Cortex of kidney (tissue), 1 donor: ENCODE measurements around the gene CNR2.
"Not testable (repeated sequence)": the region's sequence is repeated elsewhere in the genome, so short reads cannot be mapped to it uniquely, and the experiment has no call there.

ENCODE experiments used
- DNase-seq: peaks from one replicate; lab custom pipeline; 2025; lab: John Stamatoyannopoulos, UW

The CNR2 gene

DNA sequence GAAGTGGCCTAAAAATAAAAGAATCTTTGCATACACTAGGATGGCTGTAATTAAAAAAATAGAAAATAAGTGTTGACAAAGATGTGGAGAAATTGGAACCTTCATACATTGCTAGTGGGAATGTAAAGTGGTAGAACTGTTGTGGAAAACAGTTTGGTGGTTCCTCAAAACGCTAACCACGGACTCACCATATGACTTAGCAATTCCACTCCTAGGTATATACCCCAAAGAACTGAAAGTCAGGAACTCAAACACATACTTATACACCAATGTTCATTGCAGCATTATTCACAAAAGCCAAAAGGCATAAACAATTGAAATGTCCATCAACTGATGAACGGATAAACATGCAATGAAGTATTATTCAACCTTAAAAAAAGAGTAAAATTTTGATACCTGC, 77.1 kb downstream of the CNR2 start:
- no peak for DNase-seq

DNA sequence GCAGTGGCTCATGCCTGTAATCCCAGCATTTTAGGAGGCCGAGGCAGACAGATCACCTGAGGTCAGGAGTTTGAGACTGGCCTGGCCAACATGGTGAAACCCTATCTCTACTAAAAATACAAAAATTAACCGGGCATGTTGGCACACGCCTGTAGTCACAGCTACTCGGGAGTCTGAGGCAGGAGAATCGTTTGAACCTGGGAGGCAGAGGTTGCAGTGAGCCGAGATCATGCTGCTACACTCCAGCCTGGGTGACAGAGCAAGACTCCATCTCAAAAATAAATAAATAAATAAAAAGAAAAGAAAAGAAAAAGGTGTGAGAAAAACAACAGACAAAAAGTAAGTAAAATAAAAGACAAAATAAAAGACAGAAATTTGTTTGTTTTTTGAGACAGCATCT, 79.0 kb downstream of the CNR2 start:
- not testable (repeated sequence) for DNase-seq

DNA sequence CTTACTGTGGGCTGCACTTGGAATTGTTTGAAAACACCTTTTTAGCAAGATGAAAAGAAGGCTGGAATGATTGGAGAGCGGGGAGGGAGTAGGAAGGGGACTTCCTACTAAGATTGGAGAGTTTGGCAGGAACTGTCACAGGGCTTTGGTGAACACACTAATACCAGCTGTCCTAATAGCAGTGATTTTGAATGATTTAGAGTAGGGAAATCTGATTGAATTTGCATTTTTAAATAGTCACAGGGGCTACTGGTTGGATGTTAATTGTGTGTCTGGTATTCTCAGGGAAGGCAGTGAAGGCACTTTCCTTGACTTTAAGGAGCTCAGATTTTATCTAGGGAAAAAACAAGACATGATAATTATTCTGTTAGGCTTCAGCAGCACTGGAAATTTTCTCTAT, 85.4 kb downstream of the CNR2 start:
- no peak for DNase-seq

DNA sequence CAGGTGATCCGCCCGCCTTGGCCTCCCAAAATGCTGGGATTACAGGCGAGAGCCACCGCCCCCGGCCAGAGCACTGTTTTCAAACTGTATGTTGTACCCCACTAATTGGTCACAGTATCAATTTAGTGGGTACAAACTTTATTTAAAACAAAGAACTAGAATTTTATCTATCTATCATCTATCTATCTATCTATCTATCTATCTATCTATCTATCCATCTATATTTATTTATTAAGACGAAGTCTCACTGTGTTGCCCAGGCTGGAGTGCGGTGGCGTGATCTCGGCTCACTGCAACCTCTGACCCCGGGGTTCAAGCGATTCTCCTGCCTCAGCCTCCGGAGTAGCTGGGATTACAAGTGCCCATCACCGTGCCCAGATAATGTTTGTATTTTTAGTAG, 86.6 kb downstream of the CNR2 start:
- not testable (repeated sequence) for DNase-seq

DNA sequence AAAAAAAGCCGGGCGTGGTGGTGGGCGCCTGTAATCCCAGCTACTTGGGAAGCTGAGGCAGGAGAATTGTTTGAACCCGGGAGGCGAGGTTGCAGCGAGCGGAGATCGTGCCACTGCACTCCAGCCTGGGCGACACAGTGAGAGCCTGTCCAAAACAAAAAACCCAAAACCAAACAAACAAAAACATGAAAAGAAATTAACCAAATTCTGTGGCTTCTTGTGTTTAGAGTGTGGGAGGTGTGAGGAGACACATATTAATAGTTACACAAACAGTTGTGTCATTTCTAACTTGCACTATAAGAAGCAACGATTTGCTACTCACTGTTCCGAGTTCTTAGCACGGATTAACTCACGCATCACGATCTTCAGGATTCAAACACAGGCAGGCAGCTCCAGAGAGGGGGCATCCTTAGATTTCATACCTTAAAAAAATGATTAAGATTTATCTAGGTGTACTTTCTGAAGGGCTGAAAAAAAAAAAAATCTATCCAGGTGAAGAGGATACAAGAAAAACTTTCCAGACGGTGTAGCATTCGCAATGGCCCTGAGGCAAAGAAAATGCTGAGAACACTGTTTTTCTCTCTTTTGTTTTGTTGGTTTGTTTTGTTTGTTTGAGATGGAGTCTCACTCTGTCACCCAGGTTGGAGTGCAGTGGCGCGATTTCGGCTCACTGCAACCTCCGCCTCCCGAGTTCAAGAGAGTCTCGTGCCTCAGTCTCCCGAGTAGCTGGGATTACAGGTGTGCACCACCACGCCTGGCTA, 87.2 kb downstream of the CNR2 start:
- DNase-seq = no peak

DNA sequence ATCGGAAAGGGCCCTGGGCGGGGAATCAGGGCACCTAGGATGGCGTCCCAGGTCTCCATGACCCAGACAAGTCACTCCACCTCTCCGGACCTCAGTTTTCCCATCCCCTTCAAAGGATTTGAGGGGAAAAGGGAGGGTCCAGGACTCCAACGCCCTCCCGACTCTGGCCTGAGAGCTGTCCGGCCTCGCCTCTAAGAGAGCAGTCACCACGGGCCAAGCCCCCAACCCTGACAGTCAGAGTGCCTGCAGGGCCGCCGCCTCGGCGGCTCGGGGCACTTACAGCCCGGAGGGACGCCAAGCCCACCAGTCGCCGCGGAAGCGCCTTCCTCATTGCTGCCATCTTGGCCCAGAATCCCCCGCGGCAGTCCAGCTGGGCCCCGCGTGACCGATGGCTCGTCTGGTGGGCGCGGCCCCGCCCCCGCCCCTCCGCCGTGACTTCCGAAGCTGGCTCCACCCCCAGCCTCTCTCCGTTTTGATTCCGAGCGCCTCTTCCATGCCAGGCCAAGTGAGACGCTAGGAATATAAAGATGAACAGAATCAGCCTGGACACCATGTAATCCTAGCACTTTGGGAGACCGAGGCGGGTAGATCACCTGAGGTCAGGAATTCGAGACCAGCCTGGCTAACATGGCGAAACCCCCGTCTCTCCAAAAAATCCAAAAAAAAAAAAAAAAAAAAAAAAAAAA, 87.9 kb downstream of the CNR2 start, which contains the start of gene HMGCL:
Gene HMGCL (minus strand): TSS at position 354 of the 686 bp plus-strand sequence. CDS start 14 bp downstream, at position 340.
- peak; percentile 84 for DNase-seq

DNA sequence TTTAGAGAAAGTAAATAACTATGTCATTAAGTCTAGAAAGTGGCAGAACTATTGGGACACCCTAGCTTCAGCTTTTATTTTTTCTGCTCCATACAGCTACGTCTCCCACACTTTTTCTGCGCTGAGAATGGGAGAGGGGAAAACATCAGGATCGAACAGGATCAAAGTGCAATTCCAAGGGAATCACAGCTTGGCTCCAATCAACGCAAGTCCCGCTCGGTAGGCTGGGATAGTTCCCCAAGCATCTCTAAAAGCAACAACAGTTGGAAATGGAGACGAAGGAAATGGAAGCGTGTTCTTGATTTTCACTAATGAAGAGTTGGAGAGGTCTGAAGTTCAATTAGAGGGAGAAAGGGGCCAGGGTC, 88.5 kb downstream of the CNR2 start:
- no peak for DNase-seq

DNA sequence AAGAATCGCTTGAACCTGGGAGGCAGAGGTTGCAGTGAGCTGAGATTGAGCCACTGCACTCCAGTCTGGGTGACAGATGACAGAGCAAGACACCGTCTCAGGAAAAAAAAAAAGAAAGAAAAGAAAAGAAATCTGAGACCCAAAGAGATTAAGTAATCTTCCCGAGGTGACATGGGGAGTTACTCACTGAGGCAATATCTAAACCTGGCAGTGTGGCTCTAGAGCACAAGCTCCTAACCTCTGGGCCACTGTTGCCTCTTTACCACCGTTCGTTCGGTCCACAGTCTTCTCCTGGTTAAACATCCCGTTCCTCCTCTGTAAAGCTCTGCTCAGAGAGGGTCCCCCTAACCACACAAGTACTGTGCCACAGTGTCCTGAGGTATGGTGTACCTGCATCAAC, 89.4 kb downstream of the CNR2 start:
- no peak for DNase-seq
